HG02759 (cell line): Measurements from ENCODE around the gene SPIB.
A peak's percentile ranks its signal among the peaks of the same experiment; 100 is the strongest.

Source experiments
- ATAC-seq: cut with Tn5 transposase; IDR thresholded peaks from one replicate; pipeline ENCODE4 v1.9.1; 2021; ENCODE audit warnings: mild to moderate bottlenecking, moderate library complexity; ENCODE audit not compliant: unreplicated experiment

Gene SPIB

GRCh38 chr19:50417111-50418081 is 1.3 kb upstream of the SPIB start:
- ATAC-seq = no peak

DNA sequence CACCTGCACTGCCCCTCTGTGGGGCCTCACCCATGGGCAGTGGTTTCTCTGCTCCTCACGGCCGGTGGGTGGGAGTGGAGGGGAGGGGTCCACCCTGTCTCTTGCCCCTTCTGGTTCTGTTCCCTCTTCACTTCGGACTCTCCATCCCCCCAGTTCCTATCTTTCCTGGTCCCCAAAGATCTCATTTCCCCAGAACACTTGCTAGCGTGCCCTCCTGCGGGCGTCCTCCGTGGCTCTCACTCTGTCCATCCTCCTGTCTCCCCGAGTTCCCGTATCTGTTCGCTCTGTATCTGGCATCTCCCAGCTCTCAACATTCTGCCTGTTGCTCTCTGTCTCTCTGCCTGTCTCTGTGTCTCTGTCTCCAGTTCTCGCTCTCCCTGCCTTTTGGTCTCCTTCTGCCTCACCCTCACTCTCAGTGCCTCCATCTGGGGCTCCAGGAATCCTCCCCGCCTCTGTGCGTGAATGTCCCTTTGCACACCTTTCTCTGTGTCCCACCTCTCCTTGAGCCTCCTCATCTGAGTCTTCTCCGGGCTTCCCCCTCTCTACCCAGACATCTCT is 363 bp downstream of the SPIB start:
- ATAC-seq = no peak

DNA sequence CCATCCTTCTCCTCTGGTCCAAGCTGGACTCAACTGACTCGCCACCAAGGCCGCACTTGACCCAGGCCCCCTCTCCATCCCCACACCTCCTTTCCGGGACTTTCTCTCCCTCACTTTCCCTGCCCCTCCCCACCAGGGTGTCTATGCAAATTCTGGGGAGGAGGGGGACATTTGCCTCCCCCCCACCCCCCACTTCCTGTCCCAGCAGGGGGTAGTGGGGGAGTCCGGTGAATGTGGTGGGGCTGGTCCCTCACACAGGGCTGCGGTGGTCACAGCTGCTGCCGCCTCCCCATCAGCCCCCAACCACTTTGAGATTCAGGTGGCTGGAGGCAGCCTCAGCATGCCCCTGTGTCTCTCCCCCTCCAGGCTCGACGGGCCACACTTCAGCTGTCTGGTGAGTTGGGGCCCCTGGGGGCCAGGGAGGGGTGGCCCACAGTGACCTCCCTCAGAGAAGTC is 870 bp downstream of the SPIB start:
- peak; percentile 29 for ATAC-seq

GRCh38 chr19:50420127-50420526 is 1.4 kb downstream of the SPIB start:
- ATAC-seq = no peak

- no peak for ATAC-seq
Measured at GRCh38 chr19:50420808-50421207, 2.1 kb downstream of the SPIB start.

GRCh38 chr19:50422397-50423278 is 3.9 kb downstream of the SPIB start:
- ATAC-seq = no peak

DNA sequence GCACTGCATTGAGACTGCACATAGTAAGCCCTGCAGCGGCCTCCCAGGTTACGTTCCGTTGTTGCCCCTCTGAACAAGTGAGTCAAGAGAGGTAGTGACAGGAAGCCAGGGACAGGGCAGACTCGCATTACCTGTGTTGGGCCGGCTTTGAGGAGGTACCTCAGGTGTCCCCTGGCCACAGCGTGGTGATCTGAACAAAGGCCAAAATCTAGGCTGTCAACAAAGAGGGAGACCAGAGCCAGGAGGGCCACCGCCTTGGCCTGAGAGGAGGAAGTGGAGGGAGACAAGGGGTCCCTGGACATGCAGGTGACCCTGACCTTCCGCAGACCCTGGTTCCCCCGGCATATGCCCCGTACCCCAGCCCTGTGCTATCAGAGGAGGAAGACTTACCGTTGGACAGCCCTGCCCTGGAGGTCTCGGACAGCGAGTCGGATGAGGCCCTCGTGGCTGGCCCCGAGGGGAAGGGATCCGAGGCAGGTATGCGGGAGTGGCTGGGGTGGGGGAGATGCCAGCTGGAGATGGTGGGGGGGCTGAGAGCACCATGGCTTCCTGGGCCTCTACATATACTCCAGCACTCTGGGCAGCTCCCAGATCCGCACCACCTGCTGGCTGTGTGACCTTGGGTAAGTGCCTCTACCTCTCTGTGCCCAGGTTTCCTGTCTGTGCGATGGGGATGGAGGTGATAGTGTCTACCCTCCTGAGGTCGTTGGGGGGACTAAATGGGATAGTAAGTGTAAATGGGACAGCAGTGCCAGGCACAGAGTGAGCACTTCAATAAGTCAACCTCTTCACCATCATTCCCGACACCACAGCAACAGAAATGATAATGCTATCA is 4.8 kb downstream of the SPIB start:
- ATAC-seq = no peak

DNA sequence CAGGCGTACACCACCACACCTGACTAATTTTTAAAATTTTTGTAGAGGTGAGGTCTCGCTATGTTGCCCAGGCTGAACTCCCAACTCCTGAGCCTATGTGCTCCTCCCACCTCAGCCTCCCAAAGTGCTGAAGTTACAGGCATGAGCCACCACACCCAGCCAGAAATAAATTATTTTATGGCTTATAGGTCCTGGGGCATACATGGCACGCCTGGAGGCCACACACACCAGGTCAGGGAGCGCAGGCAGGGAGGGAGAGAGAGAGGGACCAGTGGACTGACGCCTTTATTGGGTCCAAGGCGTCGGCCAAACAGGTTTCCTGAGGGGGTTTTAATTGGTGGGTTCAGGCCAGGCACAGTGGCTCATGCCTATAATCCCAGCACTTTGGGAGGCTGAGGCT is 6.8 kb downstream of the SPIB start:
- no peak for ATAC-seq

DNA sequence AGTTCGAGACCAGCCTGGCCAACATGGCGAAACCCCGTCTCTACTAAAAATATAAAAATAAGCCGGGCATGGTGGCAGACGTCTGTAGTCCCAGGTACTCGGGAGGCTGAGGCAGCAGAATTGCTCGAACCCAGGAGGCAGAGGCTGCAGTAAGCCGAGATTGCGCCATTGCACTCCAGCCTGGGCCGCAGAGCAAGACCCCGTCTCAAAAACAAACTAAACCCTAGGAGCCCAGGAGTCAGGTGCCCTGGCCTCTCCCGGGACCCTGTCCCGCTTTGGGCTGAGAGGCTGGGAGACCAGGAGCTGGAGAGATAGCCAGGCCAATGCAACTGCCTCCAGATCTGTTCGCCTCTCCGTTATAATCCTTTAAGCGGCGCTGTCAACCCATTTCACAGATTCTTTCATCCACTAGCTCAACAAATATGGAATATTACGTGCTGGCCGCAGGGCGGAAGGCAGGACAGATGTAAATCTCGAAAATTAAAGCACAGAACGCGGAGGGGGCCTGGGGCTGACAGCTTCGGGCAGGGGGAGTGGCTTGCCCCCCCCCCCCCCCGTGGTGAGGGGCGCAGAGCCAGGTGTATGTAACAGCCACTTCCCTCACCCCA is 8.7 kb downstream of the SPIB start:
- no peak for ATAC-seq

DNA sequence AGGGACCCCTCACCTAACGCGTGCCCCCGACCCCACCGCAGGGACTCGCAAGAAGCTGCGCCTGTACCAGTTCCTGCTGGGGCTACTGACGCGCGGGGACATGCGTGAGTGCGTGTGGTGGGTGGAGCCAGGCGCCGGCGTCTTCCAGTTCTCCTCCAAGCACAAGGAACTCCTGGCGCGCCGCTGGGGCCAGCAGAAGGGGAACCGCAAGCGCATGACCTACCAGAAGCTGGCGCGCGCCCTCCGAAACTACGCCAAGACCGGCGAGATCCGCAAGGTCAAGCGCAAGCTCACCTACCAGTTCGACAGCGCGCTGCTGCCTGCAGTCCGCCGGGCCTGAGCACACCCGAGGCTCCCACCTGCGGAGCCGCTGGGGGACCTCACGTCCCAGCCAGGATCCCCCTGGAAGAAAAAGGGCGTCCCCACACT is 9.3 kb downstream of the SPIB start:
- no peak for ATAC-seq

GRCh38 chr19:50428772-50429463 is 10.2 kb downstream of the SPIB start:
- no peak for ATAC-seq

GRCh38 chr19:50430888-50431342 is 12.2 kb downstream of the SPIB start:
- ATAC-seq = no peak

DNA sequence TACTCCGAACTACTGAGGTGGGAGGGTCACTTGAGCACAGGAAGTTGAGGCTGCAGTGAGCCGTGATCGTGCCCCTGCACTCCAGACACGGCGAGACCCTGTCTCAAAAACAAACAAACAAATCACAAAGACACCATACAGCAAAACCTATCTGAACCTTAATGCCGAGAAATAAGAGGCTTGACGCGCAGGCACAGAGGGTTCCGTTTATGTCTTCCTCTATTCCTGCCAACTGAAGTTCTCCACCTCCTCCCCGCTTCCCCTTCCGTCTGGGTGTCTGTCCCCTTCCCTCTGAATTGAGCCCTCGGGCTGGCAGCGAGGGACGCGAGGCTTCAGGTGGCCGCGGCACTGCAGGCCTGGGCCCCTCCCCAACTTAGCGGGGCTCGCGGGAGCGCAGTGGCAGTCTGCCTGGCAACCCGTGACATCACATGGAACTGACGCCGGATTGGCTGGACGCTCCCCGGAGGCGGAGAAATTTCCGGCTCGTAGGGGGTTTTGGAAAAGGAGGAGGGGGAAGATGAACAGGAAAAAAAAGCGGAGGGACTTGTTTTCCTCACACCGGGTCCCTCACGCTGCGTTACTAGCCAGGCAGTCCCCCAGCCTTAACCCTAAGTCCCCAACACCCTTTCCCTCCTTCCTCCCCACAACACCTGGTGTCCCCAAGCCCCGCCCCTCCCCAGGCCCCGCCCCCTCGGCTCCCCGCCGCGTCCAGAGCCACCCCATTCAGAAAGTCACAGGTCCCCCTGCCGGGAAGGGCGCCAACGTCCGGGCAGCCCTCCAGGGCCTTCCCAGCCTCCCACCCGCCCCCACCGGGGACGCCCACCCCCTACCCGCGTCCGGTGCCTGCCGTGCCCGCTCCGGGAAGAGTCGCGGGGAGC is 12.8 kb downstream of the SPIB start:
- peak; percentile 73 for ATAC-seq

DNA sequence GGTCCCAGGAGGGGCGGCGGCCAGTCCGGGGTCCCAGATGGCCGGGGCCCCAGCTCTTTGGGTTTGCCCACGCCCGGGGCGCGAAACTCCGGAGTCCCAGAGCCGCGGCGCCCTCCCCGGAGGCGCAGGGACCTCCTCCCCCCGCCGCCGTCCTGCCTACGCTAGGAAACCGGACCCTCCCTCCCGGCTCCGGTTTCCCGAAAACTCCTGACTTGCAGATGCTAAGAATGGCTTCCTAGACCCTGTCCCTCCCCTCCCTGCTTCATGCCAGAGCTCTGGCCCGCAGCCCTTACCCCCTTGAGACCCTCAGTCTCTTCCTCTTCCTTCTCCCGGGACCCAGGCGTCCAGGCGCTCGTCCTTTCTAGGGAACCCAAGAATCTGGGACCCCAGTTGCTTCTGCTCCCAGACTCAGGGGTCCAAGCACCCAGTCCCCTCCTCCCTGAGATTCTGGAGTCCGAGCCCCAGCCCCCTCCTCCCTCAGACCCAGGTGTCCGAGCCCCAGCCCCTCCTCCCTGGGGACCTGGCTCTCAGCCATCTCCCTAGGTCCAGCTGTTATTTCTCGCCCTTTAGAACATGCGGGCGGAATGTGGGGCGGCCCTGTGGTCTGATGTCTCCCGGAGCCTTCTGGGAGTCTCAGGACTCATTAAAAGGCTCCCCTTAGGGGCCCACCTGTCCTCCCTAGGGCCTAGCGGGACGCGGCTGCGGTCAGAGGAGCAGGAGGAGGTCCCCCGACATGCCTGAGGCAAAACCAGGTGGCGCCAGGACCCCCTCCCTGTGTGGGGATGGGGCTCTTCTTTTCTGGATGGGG is 13.7 kb downstream of the SPIB start, which contains the start of gene MYBPC2:
MYBPC2 (plus strand) TSS at position 672 of the 808 bp plus-strand sequence; CDS start at position 734, 62 bp downstream.
- peak; percentile 7 for ATAC-seq

GRCh38 chr19:50433201-50434180 is 14.8 kb downstream of the SPIB start:
- ATAC-seq = no peak

DNA sequence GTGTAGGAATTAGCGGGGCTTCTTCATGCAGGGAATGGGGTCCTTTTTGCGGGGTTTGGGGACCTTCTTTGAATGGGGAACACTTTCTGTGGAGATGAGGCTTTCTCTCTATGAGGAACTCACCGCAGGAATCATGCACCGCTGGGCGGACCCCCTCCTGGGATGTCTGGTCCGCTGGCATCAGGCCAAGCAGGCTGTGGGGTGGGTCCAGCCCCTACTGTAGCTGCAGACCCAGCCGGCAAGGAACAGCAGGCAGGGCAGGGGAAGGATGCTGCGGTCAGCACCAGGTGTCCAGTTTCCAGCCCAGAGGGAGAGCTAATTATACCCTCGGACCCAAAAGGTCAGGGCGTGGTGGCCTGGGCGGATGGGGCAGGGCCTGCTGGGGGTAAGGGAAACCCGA is 15.8 kb downstream of the SPIB start:
- no peak for ATAC-seq
